HG03469 (cell line): ENCODE measurements around the gene YLPM1.

Source experiments
- ATAC-seq: cut with Tn5 transposase; IDR thresholded peaks from one replicate; pipeline ENCODE4 v1.9.1; 2021; ENCODE audit warnings: mild to moderate bottlenecking, moderate library complexity, moderate number of reproducible peaks; ENCODE audit not compliant: unreplicated experiment

The YLPM1 gene

GRCh38 chr14:74792249-74793039, 29.3 kb downstream of the YLPM1 start:
- ATAC-seq = no peak

- ATAC-seq = no peak
These were observed 30.5 kb downstream of the YLPM1 start for GRCh38 chr14:74793506-74794155.

GRCh38 chr14:74794947-74795346, 31.8 kb downstream of the YLPM1 start:
- no peak for ATAC-seq

GRCh38 chr14:74799765-74800164, 36.6 kb downstream of the YLPM1 start:
- no peak for ATAC-seq

- ATAC-seq = no peak
These were observed 37.7 kb downstream of the YLPM1 start for GRCh38 chr14:74800780-74801179.

GRCh38 chr14:74801396-74801795, 38.3 kb downstream of the YLPM1 start:
- ATAC-seq = no peak

- ATAC-seq = no peak
These were observed 41.2 kb downstream of the YLPM1 start for GRCh38 chr14:74804219-74804825.

- no peak for ATAC-seq
These were observed 44.9 kb downstream of the YLPM1 start for GRCh38 chr14:74807853-74808545.

GRCh38 chr14:74816124-74816523, 53.0 kb downstream of the YLPM1 start:
- ATAC-seq = no peak

- ATAC-seq = no peak
These were observed 57.2 kb downstream of the YLPM1 start for GRCh38 chr14:74820288-74820687.

- ATAC-seq = no peak
These were observed 58.3 kb downstream of the YLPM1 start for GRCh38 chr14:74821267-74821915.

- no peak for ATAC-seq
These were observed 61.9 kb downstream of the YLPM1 start for GRCh38 chr14:74824997-74825396.

- no peak for ATAC-seq
These were observed 63.5 kb downstream of the YLPM1 start for GRCh38 chr14:74826574-74826973.

- no peak for ATAC-seq
These were observed 66.1 kb downstream of the YLPM1 start for GRCh38 chr14:74829251-74829650.

GRCh38 chr14:74832849-74833248, 69.7 kb downstream of the YLPM1 start:
- no peak for ATAC-seq

- no peak for ATAC-seq
These were observed 71.7 kb downstream of the YLPM1 start for GRCh38 chr14:74834692-74835392.

GRCh38 chr14:74835645-74836250, 72.6 kb downstream of the YLPM1 start:
- no peak for ATAC-seq

GRCh38 chr14:74836251-74836960, 73.3 kb downstream of the YLPM1 start:
- ATAC-seq = no peak

GRCh38 chr14:74838166-74838565, 75.0 kb downstream of the YLPM1 start:
- ATAC-seq = no peak
